ENCODE measurements around the gene NONO.
"Not testable (repeated sequence)": the region's sequence is repeated elsewhere in the genome, so short reads cannot be mapped to it uniquely, and the experiment has no call there.

Gene NONO

GRCh38 chrX:71302461-71303213 lies 19.2 kb downstream of the NONO start:
- no peak for TF ChIP-seq CTCF (conservative IDR thresholded peaks at IDR 0.05; ENCODE audit: low read depth, low read length)
- H4K20me1 ChIP-seq (ENCODE audit: insufficient read depth), result no peaks in the 10 kb centered on the region
- no peak overlapping the region for H3K27ac ChIP-seq
- H3K4me2 ChIP-seq, result no peak overlapping the region
- H3K36me3 ChIP-seq (ENCODE audit: insufficient read depth), result no peaks in the 10 kb centered on the region; the same call in 1 of the 2 replicates
- no peaks in the 10 kb centered on the region for H3K4me1 ChIP-seq (ENCODE audit: low read depth, poor library complexity, severe bottlenecking)
- no peak overlapping the region for H3K4me3 ChIP-seq (IDR thresholded peaks at IDR 0.05; ENCODE audit: insufficient read depth, low read depth, low read length)
- H2AFZ ChIP-seq (ENCODE audit: low read depth), result no peak overlapping the region
- H3K79me2 ChIP-seq (ENCODE audit: insufficient read depth, low read depth), result no peaks in the 10 kb centered on the region
- H3K27me3 ChIP-seq (ENCODE audit: insufficient read depth, low read depth), result no peaks in the 10 kb centered on the region
- H3K9ac ChIP-seq, result no peak overlapping the region

- H2AFZ ChIP-seq (ENCODE audit: low read depth), result no peak overlapping the region
- no peaks in the 10 kb centered on the region for H3K4me1 ChIP-seq (ENCODE audit: low read depth, poor library complexity, severe bottlenecking)
- H4K20me1 ChIP-seq (ENCODE audit: insufficient read depth), result no peaks in the 10 kb centered on the region
- H3K27ac ChIP-seq, result no peak overlapping the region
- H3K9ac ChIP-seq, result no peak overlapping the region
- H3K4me2 ChIP-seq, result no peak overlapping the region
- TF ChIP-seq CTCF (conservative IDR thresholded peaks at IDR 0.05; ENCODE audit: low read depth, low read length), result no peak
- no peaks in the 10 kb centered on the region; the same call in 1 of the 2 replicates for H3K36me3 ChIP-seq (ENCODE audit: insufficient read depth)
- H3K27me3 ChIP-seq (ENCODE audit: insufficient read depth, low read depth), result no peaks in the 10 kb centered on the region
- no peaks in the 10 kb centered on the region for H3K79me2 ChIP-seq (ENCODE audit: insufficient read depth, low read depth)
- H3K4me3 ChIP-seq (IDR thresholded peaks at IDR 0.05; ENCODE audit: insufficient read depth, low read depth, low read length), result no peak overlapping the region
Measured at GRCh38 chrX:71304561-71304960, 21.1 kb downstream of the NONO start.

GRCh38 chrX:71315917-71316316 lies 32.5 kb downstream of the NONO start:
- no peak overlapping the region for H2AFZ ChIP-seq (ENCODE audit: low read depth)
- H3K27me3 ChIP-seq (ENCODE audit: insufficient read depth, low read depth), result no peaks in the 10 kb centered on the region
- no peak overlapping the region for H3K27ac ChIP-seq
- TF ChIP-seq CTCF (conservative IDR thresholded peaks at IDR 0.05; ENCODE audit: low read depth, low read length), result no peak
- H3K4me2 ChIP-seq, result no peak overlapping the region
- H3K4me3 ChIP-seq (IDR thresholded peaks at IDR 0.05; ENCODE audit: insufficient read depth, low read depth, low read length), result no peak overlapping the region
- H3K9ac ChIP-seq, result no peak overlapping the region
- no peaks in the 10 kb centered on the region for H3K4me1 ChIP-seq (ENCODE audit: low read depth, poor library complexity, severe bottlenecking)
- H3K36me3 ChIP-seq (ENCODE audit: insufficient read depth), result no peaks in the 10 kb centered on the region
- no peaks in the 10 kb centered on the region for H3K79me2 ChIP-seq (ENCODE audit: insufficient read depth, low read depth)
- no peaks in the 10 kb centered on the region for H4K20me1 ChIP-seq (ENCODE audit: insufficient read depth)

- not testable (repeated sequence) for H3K4me2 ChIP-seq; H3K4me1 ChIP-seq (ENCODE audit: low read depth, poor library complexity, severe bottlenecking); H3K4me3 ChIP-seq (IDR thresholded peaks at IDR 0.05; ENCODE audit: insufficient read depth, low read depth, low read length); H3K27ac ChIP-seq; H3K9ac ChIP-seq; H2AFZ ChIP-seq (ENCODE audit: low read depth); H3K27me3 ChIP-seq (ENCODE audit: insufficient read depth, low read depth); H3K79me2 ChIP-seq (ENCODE audit: insufficient read depth, low read depth); H4K20me1 ChIP-seq (ENCODE audit: insufficient read depth); H3K36me3 ChIP-seq (ENCODE audit: insufficient read depth)
Measured at GRCh38 chrX:71316959-71317358, 33.5 kb downstream of the NONO start.

- H3K36me3 ChIP-seq (ENCODE audit: insufficient read depth), result no peaks in the 10 kb centered on the region
Measured at GRCh38 chrX:71320126-71320525, 36.7 kb downstream of the NONO start.

More at GRCh38 chrX:71320126-71320525, 36.7 kb downstream of the NONO start:
- H3K27ac ChIP-seq, result no peak overlapping the region
- H3K9ac ChIP-seq, result no peak overlapping the region
- no peak for TF ChIP-seq CTCF (conservative IDR thresholded peaks at IDR 0.05; ENCODE audit: low read depth, low read length)
- H3K4me3 ChIP-seq (IDR thresholded peaks at IDR 0.05; ENCODE audit: insufficient read depth, low read depth, low read length), result no peak overlapping the region
- no peaks in the 10 kb centered on the region for H4K20me1 ChIP-seq (ENCODE audit: insufficient read depth)
- no peak overlapping the region for H2AFZ ChIP-seq (ENCODE audit: low read depth)
- no peak overlapping the region for H3K4me2 ChIP-seq
- no peaks in the 10 kb centered on the region for H3K27me3 ChIP-seq (ENCODE audit: insufficient read depth, low read depth)
- no peaks in the 10 kb centered on the region for H3K4me1 ChIP-seq (ENCODE audit: low read depth, poor library complexity, severe bottlenecking)
- no peaks in the 10 kb centered on the region for H3K79me2 ChIP-seq (ENCODE audit: insufficient read depth, low read depth)
